ENCODE results near the gene UBASH3B. TPM values are rescaled to one million over a fixed set of nuclear protein-coding genes. Genes with fewer than 3 reads are reported as not detected.

UBASH3B gene
- total RNA-seq, 4 donors from 2014 or later, result 2.7 to 16.4 (median 9.7) TPM

DNA sequence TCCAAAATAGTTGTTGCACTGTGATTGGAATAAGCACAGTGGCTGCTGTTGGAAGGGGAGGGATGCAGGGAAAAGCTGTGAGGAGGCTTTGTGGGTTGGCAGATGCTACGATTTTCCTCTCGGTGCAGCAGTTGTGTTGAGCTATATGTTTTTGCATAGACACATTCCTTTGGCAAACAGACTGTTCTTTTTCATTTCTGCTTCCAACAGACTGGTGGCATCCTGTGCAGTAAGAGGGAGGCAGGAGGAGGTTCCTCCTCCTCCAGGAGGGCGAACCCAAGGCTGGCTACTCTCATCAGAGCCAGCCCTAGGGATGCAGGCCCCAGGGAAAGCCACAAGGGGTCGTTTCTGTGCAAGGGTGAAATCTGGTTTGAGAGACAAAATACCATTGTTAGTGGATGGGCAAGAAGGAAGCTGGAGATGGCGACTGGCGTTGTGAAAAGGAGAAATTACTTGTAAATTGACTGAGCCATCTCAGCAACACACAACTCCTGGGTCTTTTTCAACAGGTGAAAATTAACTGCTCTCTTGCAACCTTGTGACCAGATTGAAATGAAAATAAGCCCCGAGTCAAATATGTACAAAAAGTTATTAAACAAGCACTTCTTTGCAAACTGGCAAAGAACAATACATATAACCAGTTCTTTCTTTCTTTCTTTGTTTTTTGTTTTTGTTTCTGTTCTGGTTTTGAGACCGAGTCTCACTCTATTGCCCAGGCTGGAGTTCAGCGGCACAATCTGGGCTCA, 26.5 kb upstream of the UBASH3B start:
- DNase-seq, result no peak
- WGBS, 2 donors, result 30 to 42% methylated on average over 8 to 9 of the region's 9 CpGs
- no peaks in the 10 kb centered on the region for H3K9me3 ChIP-seq
- peaks cover 0 to 7% (median 0%) of the 10 kb centered on the region in 4 donors for H3K27me3 ChIP-seq
- TF ChIP-seq POLR2A (IDR thresholded peaks at IDR 0.05), result no peak
- TF ChIP-seq, protein P1, sequence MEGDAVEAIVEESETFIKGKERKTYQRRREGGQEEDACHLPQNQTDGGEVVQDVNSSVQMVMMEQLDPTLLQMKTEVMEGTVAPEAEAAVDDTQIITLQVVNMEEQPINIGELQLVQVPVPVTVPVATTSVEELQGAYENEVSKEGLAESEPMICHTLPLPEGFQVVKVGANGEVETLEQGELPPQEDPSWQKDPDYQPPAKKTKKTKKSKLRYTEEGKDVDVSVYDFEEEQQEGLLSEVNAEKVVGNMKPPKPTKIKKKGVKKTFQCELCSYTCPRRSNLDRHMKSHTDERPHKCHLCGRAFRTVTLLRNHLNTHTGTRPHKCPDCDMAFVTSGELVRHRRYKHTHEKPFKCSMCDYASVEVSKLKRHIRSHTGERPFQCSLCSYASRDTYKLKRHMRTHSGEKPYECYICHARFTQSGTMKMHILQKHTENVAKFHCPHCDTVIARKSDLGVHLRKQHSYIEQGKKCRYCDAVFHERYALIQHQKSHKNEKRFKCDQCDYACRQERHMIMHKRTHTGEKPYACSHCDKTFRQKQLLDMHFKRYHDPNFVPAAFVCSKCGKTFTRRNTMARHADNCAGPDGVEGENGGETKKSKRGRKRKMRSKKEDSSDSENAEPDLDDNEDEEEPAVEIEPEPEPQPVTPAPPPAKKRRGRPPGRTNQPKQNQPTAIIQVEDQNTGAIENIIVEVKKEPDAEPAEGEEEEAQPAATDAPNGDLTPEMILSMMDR (IDR thresholded peaks at IDR 0.05), result peak in 5 of 6 experiments; percentile 64 to 81 (median 77)
- no peak overlapping the region for H3K27ac ChIP-seq
- intact Hi-C loops (cut with DNase I), result no loop called here
- H3K36me3 ChIP-seq, result no peaks in the 10 kb centered on the region
- no peak overlapping the region for H3K4me3 ChIP-seq
- H3K4me1 ChIP-seq, result peaks cover 0 to 7% (median 0%) of the 10 kb centered on the region in 3 donors

DNA sequence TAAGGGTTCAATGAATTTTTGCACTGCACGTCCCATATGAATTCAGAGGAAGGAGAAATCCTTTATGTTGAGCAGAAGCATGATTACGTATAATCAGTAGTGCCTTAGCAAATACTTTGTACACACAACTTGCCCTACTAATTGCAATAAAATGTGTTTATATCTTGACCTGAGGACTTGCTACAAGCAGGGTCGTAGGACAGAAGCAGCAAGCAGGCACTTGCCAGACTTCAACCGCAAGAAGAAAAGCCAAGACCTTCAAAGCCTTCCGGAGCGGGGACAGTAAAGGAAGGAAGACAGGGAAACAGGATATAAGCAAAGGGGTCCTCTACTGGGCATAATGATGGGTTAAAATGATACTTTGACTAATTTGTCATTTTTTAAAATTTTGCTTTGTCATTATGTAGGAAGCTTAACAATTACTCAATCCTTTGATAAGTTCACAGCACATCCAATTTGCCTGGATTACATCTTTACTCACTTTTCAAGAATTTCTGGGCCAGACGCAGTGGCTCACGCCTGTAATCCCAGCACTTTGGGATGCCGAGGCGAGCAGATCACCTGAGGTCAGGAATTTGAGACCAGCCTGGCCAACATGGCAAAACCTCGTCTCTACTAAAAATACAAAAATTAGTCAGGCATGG, 23.2 kb upstream of the UBASH3B start:
- TF ChIP-seq, protein P1 (IDR thresholded peaks at IDR 0.05), result no peak
- TF ChIP-seq POLR2A (IDR thresholded peaks at IDR 0.05), result no peak
- intact Hi-C loops (cut with DNase I), result loop anchor here (5.0 kb wide), 2 partner anchors 150 to 220 kb away; no protein-coding TSS in a partner anchor
- no peaks in the 10 kb centered on the region for H3K9me3 ChIP-seq
- H3K36me3 ChIP-seq, result no peaks in the 10 kb centered on the region
- H3K27ac ChIP-seq, result no peak overlapping the region
- 37 to 61% methylated on average over 11 of the region's 11 CpGs for WGBS, 2 donors
- no peak for DNase-seq
- no peak overlapping the region for H3K4me3 ChIP-seq
- peaks cover 0 to 7% (median 0%) of the 10 kb centered on the region in 4 donors for H3K27me3 ChIP-seq
- H3K4me1 ChIP-seq, result peaks cover 0 to 7% (median 0%) of the 10 kb centered on the region in 3 donors

DNA sequence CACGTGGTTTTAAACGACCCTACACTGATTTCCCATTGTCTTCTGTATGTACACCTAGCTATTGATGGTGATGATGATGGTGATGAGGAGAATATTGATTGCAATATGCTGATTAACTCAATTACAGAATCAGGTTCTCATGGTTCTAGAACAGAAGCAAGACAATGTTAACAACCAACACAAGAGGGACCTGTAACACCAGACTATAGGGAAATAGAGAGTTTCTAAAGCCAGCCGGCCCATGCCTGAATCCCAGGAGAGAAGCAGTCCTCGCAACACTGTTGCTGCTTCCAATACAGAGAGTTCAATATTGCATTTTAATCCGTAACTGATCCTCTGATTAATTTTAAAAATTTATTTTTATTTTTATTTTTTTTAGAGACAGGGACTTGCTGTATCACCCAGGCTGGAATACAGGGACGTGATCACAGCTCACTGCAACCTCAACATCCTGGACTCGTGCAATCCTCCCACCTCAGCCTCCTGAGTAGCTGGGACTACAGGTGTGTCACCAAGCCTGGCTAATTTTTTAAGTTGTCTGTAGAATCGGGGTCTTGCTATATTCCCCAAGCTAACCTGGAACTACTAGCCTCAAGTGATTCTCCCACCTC, 22.2 kb upstream of the UBASH3B start:
- intact Hi-C loops (cut with DNase I), result loop anchor here (5.0 kb wide), 2 partner anchors 149 to 219 kb away; no protein-coding TSS in a partner anchor
- Histone ChIP-seq H3K9me3 (no peaks in the 10 kb centered on the region), H3K27me3 (peaks cover 0 to 7% (median 0%) of the 10 kb centered on the region in 4 donors), H3K27ac (no peak overlapping the region), H3K36me3 (no peaks in the 10 kb centered on the region), H3K4me1 (peaks cover 0 to 7% (median 0%) of the 10 kb centered on the region in 3 donors), H3K4me3 (no peak overlapping the region)
- TF ChIP-seq, protein P1 (IDR thresholded peaks at IDR 0.05), result peak in 4 of 6 experiments; percentile 32 to 66 (median 38)
- TF ChIP-seq POLR2A (IDR thresholded peaks at IDR 0.05), result no peak
- 44 to 55% methylated on average over 7 to 8 of the region's 8 CpGs for WGBS, 2 donors
- DNase-seq, result no peak

DNA sequence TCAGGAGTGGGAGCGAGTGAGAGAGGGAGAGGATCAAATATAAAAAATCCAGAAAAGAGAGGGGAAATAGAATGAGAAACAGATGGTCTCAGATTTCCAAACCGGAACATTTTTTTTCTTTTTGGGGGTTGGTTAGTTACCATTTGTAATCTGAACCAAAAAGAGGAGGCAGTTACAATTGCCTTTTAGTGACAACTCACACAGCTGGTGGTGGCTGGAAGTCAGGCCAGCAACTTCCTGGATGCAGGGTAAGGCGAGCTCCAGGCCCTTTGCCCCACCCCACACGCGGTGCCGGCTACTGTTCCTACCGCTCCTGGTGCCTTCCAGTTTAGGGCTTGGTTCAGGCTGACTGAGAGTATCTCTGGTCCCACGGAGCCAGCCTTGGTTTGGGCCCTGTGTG, 21.0 kb upstream of the UBASH3B start:
- H3K4me3 ChIP-seq, result no peak overlapping the region
- H3K4me1 ChIP-seq, result peaks cover 0 to 7% (median 0%) of the 10 kb centered on the region in 3 donors
- no peaks in the 10 kb centered on the region for H3K9me3 ChIP-seq
- H3K27ac ChIP-seq, result no peak overlapping the region
- H3K27me3 ChIP-seq, result peaks cover 0 to 7% (median 0%) of the 10 kb centered on the region in 4 donors
- DNase-seq, result no peak
- intact Hi-C loops (cut with DNase I), result loop anchor here (5.0 kb wide), 2 partner anchors 148 to 218 kb away; no protein-coding TSS in a partner anchor
- 55 to 70% methylated on average over 7 to 8 of the region's 8 CpGs for WGBS, 2 donors
- TF ChIP-seq, protein P1 (IDR thresholded peaks at IDR 0.05), result no peak
- TF ChIP-seq POLR2A (IDR thresholded peaks at IDR 0.05), result no peak
- H3K36me3 ChIP-seq, result no peaks in the 10 kb centered on the region
